IPS-11a (cell line): ENCODE results near the gene OLIG2.

Experiments
- H3K4me3 ChIP-seq: one replicate; pipeline ENCODE4 v1.5.1; 2013; ENCODE audit warnings: low read depth, low read length, control low read depth

Gene OLIG2

DNA sequence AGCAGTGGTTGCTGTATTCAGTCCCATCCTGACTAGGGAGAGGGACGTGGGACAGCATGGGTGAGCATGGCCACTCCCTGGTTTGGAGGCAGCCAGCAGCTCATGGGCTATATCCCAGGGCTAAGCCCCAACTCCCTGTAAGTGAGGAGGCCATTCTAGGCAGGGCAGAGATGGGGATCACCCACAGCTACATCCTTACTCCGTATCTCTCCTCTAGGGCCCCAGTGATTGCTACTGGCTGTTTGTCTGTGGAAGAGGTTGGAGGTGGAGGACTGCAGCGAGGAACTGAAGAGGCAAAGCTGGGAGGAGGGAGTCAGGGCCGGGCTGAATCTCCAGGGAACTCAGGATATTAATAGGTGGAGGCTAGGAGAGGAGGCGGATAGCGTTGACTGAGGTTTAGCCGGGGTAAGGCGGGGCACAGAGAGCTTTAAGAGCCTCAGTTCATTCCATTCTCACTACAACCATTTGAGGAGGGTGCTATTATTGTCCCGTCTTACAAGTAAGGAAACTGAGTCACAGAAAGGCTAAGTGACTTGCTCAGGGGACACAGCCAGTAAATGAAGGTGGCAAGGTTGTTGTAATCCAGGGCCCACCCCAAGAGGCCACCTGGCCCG lies 6.8 kb downstream of the OLIG2 start:
- H3K4me3 ChIP-seq: no peak overlapping the region

- H3K4me3 ChIP-seq: no peak overlapping the region
Observed at GRCh38 chr21:33033094-33033951, 7.6 kb downstream of the OLIG2 start.

GRCh38 chr21:33033961-33034413 lies 8.3 kb downstream of the OLIG2 start:
- H3K4me3 ChIP-seq: no peak overlapping the region

DNA sequence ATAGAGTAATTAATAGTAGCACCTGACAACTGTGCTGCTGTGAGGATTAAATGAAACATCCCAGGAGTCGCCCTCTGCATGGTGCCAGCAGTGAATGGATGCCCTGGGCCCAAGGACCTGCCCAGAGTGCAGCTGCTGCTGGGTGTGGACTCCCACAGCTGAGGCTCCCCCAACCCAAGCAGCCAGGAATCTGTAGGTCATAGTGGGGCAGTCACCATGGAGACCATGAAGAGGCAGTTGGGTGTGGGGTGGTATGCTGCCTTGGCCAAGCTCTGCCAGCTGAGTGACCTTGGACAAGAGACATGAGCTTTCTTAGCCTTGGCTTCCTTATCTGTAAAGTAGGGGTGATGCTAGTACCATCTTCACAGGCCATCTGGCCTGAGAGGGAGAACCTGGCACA lies 9.4 kb downstream of the OLIG2 start:
- H3K4me3 ChIP-seq: no peak overlapping the region

DNA sequence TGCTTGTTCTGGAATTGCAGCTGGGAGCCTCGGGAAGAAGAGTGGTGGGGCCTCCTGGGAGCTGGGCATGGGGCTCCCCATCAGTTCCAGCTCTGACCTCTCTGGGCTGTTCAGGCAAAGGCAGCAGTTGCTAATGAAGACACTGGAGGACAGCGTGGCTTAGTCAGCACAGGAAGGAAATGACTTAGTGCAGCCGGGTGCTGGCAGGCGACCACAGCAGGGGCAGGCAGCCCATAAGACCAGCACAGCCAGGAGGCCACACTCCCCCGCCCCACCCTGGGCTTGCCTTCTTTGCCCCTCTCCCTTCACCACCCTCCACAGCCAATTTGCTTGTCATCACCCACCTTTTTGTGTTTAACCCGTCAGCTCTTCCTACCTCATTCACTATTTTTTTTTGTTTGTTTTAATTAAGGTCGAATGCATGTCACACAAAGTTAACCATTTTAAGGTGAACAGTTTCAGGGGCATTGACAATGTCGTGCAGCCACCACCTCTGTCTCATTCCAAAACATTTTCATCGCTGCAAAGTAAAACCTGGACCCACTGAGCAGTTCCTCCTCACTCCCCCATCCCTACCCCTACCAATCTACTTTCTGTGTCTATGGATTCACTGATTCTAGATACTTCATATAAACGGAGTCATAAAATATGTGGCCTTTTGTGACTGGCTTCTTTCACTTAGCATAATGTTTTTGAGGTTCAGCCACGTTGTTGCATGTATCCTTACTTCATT lies 10.9 kb downstream of the OLIG2 start:
- no peak overlapping the region for H3K4me3 ChIP-seq

GRCh38 chr21:33037501-33037900 lies 11.8 kb downstream of the OLIG2 start:
- H3K4me3 ChIP-seq: no peak overlapping the region

- H3K4me3 ChIP-seq: no peak overlapping the region
Observed at GRCh38 chr21:33039536-33039935, 13.8 kb downstream of the OLIG2 start.

DNA sequence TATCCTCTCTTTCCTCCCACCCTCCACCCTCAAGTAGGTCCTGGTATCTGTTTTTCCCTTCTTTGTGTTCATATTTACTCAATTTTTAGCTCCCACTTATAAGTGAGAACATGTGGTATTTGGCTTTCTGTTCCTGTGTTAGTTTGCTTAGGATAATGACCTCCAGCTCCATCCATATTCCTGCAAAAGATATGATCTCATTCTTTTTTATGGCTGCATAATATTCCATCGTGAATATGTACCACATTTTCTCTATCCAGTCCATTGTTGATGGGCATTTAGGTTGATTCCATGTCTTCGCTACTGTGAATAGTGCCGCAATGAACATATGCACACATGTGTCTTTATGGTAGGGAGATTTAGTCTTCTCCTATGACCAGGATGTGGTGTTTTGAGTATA lies 14.5 kb downstream of the OLIG2 start:
- H3K4me3 ChIP-seq: no peak overlapping the region

GRCh38 chr21:33041981-33042380 lies 16.2 kb downstream of the OLIG2 start:
- no peak overlapping the region for H3K4me3 ChIP-seq

GRCh38 chr21:33042812-33043211 lies 17.1 kb downstream of the OLIG2 start:
- H3K4me3 ChIP-seq: no peak overlapping the region

GRCh38 chr21:33046455-33046854 lies 20.7 kb downstream of the OLIG2 start:
- H3K4me3 ChIP-seq: no peak overlapping the region

DNA sequence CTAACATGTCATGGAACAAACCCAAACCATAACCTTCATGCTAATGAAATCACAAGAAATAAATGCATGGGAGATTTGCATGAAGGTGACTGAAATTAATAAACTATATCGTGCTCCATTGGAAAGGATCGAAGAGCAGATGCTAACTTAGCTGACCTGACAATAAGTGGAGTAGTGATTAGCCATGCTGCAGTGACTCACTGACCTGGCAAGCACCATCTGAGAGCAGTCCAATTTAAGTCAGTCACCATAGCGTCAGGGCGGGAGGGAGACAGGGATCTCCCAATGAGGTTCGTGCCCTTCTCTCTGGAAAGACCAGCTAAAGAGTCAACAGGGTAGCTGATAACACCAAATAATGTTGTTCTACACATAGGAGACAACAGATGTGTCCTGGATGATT lies 21.5 kb downstream of the OLIG2 start:
- H3K4me3 ChIP-seq: no peak overlapping the region

GRCh38 chr21:33051925-33052324 lies 26.2 kb downstream of the OLIG2 start:
- no peak overlapping the region for H3K4me3 ChIP-seq

DNA sequence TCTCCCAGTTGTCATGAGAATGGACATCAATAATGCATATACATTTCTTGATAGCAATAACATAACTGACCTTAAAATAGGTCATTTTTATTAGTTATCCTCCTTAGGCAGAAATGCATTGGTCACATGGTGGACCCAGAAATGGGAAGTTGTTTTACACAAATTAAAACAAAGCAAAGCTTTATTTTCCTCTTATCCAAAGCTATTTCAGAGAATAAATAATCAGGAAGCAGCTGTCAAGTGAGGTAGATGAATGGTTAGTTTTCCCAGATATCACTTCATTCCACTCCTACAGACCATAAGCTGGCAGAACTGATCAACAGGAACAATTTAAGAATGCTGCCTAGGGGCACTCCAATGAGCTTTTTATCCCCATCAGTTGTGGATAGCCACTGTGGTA lies 28.2 kb downstream of the OLIG2 start:
- H3K4me3 ChIP-seq: no peak overlapping the region

DNA sequence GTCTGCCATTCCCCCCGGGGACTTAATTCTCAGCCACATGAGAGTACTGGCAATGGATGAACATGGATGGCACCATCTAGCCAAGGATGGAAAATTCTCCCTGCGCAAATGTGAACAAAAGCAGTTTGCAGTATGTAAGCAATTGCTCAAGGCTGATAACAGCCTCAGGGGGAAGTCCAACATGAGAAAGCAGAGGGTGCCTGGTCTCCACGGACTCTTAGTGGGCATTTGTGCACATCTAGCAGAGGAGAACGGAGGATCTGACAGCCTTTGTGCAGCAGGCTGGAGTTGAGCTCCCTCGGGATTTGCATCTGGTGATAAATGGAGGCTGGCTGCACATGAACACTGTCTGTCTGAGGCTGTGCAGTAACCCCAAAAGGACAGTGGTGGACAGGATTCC lies 30.3 kb downstream of the OLIG2 start:
- H3K4me3 ChIP-seq: no peak overlapping the region

GRCh38 chr21:33057385-33057940 lies 31.7 kb downstream of the OLIG2 start:
- H3K4me3 ChIP-seq: no peak overlapping the region

DNA sequence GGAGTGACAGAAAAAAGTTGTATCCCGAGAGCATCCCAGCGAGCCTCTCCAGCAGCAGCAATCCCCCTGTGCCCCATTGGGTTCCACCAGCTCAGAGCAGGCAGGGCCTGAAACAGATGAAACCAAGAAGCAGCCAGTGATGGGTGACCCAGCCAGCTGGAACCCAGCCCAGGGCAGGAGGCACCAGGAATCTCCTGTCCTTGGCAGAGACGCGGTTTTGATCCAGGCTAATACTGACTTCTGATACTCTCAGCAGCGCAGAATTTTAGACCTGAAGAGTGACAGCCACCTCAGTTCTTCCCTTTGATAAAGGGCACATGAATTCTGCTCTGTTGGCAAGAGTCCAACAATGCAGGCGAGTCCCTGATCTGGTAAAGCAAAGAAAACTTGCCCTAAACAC lies 32.8 kb downstream of the OLIG2 start:
- no peak overlapping the region for H3K4me3 ChIP-seq

DNA sequence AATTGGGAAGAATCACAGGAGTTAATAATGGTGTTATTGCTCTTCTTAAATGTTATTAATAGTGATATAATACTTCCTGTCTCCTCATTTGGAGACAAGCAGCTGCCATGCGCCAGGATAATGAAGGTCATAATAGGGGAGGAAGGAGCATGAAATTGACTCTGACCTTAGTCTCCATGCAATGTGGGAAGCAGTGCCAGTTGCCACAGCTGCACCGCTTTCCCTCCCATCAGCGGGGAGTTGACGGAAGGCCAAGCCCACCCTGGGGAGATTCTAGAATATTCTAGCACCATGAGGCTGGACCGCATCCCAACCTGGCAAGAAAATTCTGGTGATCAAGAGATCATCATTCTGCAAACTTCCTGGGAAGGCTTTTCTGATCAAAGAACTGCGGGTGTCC lies 33.2 kb downstream of the OLIG2 start:
- H3K4me3 ChIP-seq: no peak overlapping the region

GRCh38 chr21:33059380-33059841 lies 33.7 kb downstream of the OLIG2 start:
- H3K4me3 ChIP-seq: no peak overlapping the region

DNA sequence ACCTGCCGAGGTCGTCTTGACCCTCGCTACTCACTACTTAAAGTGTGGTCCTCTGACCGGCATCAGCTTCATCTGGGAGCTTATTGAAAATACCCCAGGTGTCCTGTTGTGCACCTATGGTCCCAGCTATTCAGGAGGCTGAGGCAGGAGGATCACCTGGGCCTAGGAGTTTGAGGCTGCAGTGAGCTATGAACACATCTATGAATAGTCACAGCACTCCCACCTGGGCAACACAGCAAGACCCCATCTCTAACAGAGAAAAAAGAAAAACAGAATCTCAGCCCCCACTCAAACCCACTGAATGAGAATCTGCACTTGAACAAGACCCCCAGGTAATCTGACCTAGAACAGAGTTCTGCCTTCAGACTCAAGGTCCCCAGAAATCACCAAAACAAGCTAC lies 35.5 kb downstream of the OLIG2 start:
- no peak overlapping the region for H3K4me3 ChIP-seq

DNA sequence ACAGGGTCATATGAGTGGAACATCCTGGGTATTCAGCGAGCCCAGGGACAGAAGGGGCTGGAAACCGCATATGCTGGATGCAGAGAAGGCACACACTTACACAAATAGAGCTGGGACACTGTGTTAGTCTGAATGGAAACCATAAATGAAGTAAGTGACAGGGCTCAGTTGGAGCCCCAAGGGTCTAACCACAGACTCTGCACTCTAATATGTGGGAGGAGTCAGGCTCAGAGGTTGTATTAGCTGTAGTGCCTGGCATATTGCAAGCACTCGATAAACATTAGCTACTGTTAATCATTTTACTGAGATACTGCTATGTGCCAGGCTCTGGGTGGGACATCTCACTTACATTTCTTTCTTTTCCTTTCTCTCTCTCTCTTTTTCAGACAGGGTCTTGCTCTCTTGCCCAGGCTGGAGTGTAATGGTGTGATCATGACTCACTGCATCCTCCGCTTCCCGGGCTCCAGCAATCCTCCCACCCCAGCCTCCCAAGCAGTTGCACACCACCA lies 37.7 kb downstream of the OLIG2 start:
- H3K4me3 ChIP-seq: no peak overlapping the region
